Activated T-cell treated with anti-CD3 and anti-CD28 coated beads for 48 hours (primary cell): Measurements from ENCODE around the gene GPRC5A.
"Not testable (repeated sequence)": the region's sequence is repeated elsewhere in the genome, so short reads cannot be mapped to it uniquely, and the experiment has no call there.

Source experiments
- DNase-seq: peaks from one replicate; pipeline ENCODE4 v3.0.0-alpha.2; 2020; ENCODE audit warnings: low read depth

GPRC5A gene

DNA sequence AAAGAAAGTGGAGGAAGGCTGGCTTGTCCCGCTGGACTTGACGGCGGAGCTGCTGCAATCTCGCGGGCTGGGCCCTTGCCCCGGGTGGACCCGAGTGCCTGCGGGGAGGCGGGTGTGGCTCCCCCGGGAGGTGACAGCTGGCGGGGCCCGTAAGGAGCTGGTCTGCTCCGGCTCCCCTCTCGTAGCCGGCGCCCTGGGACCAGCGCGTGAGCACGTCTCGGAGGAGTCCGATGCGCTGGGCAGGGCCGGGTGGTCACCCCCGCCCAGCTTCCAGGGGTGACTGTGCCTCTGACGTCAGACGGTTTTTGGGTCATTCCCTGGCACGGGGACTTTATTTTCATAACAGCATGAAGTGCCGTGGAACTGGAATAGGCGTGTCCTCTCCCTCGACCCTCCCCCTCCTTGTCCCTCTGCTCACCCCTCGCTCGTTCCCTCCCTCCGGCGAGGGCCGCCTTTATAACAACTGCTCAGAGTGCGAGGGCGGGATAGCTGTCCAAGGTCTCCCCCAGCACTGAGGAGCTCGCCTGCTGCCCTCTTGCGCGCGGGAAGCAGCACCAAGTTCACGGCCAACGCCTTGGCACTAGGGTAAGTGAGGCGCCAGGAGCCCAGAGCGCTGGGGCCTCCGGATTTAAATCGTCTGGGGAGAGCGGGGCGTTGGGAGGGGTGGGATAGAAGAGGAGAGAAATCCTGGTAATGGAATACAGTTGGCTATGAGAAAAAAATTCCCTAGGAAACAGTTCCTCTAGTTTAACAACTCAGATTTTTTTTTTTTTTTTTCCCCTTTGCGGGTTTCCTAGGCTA is at the start of gene GPRC5A:
Gene GPRC5A, plus strand, starts transcription at position 483 of the 801 bp plus-strand sequence. CDS start 16,688 bp downstream, outside the sequence.
- DNase-seq = peak; percentile 18

DNA sequence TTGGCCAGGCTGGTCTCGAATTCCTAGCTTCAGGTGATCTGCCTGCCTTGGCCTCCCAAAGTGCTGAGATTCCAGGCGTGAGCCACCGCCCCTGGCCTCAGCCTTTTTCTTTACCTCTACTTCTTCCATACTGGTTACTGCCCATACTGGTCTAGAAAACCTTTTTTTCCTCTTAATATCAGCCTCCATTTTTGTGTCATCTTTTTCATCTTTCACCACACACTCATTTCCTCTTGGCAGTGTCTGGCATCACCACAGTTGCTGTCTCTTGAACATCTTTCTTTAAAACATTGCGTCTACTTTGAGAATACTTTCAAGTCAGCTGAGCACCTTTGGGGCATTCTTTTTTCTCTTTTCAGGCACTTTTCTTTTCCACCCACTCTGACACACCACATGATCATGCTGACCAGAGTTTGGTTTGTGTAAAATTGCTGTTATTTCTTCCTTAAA is 45.5 kb upstream of the GPRC5A start:
- DNase-seq = no peak

- not testable (repeated sequence) for DNase-seq
Observed at GRCh38 chr12:12846780-12847179, 44.6 kb upstream of the GPRC5A start.

GRCh38 chr12:12853435-12853834 is 37.9 kb upstream of the GPRC5A start:
- no peak for DNase-seq

GRCh38 chr12:12859690-12860089 is 31.7 kb upstream of the GPRC5A start:
- no peak for DNase-seq

DNA sequence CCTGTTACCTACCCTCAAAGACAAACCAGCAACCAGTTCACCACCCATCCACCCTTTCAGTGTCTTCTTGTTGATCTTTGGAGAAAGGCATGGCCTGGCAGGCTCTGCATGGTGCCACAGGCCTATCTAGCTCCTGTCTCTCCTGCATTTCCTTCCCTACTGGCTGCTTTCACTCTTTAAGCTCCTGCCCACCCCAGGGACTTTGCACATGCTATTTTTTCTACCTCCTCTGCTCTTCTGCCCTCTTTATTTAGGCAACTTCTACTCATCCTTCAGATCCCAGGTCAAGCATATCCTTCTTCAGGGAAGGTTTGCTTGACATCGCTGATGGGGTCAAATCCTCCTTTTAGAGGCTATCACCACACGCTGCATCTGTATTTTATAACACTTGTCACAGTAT is 27.1 kb upstream of the GPRC5A start:
- DNase-seq = no peak

GRCh38 chr12:12868477-12869235 is 22.7 kb upstream of the GPRC5A start:
- DNase-seq = no peak

- DNase-seq = no peak
Observed at GRCh38 chr12:12870465-12870864, 20.9 kb upstream of the GPRC5A start.

GRCh38 chr12:12871587-12872138 is 19.7 kb upstream of the GPRC5A start:
- no peak for DNase-seq

DNA sequence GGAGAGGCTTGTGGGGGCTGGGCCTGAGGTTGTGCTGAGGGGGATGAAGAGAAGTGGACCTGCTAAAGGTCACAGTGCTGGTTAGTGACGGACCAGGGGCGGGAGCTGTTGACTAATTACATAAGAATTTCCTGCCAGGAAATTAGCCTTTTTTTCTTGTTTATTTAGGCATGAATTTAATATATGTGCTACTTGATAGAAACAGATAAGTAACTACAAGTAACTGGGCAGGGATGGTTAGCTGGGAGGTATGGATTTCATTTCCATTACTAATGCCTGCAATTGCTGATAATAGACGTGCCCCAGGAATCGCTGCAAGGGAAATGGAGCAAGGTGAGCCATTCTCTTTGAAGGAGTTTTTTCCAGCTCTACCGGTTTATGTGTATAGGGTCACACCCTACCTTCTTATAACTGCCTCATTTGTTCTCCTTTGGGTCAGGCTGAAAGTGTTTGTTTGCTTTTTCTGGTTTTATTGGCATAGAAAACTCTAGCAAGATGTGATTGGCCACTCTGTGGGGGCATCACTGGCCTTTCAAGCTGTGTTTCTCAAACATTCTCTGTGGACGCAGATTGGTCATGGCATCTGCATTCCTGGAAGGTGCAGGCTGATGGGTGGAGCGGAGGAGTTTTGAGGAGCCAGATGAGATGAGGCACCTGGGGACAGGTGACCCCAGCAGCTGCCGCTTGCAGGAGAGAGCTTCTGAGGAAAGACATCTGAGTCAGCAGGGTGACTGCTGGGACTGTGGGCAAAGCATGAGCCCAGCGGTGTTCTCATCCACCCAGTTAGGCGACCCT is 19.0 kb upstream of the GPRC5A start:
- no peak for DNase-seq

- DNase-seq = no peak
Observed at GRCh38 chr12:12872934-12873275, 18.5 kb upstream of the GPRC5A start.

GRCh38 chr12:12874029-12874428 is 17.3 kb upstream of the GPRC5A start:
- no peak for DNase-seq

GRCh38 chr12:12875301-12875700 is 16.1 kb upstream of the GPRC5A start:
- not testable (repeated sequence) for DNase-seq

DNA sequence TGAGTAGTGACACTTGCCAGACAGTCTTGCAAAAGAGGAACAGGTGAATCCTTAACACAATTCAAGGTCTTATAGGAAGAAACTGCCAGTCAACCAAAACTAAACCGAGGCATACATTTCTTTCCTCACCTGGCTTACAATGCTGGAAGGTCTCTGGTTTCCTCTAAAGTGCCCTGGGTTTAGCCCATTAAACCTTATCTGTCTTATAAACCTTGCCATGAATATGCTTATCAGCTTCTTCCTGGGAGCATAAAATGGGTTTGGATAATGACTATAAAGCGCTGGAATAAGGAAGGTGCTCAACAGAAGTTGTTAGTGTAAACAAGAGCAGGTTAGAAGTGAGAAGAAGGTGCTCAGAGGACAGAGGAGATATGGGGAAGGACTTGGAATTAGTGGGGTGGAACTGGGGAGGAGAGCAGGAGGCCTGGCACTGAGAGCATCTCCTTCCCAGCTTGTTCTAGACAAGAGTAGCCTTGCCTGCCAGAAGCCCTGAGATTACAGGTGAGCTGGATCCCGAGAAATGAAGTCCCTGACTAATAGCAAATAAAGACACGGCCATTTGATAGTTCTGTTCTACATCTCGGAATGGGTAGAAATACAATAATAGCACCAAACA is 14.1 kb upstream of the GPRC5A start:
- no peak for DNase-seq

- no peak for DNase-seq
Observed at GRCh38 chr12:12877781-12878455, 13.4 kb upstream of the GPRC5A start.

DNA sequence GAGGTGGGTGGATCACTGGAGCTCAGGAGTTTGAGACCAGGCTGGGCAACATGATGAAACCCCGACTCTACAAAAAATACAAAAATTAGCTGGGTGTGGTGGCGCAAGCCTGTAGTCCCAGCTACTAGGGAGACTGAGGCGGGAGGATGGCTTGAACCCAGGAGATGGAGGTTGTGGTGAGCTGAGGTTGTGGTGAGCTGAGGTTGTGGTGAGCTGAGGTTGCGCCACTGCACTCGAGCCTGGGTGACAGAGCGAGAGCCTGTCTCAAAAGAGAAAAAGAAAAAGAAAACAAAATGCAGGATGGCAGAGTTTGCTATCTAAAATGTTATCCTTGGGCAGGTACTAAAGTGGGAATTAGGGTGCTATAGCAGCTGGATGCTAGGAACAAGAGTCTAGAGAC is 10.8 kb upstream of the GPRC5A start:
- DNase-seq = no peak

- DNase-seq = no peak
Observed at GRCh38 chr12:12881151-12881909, 10.0 kb upstream of the GPRC5A start.

GRCh38 chr12:12882288-12882687 is 9.1 kb upstream of the GPRC5A start:
- DNase-seq = no peak

DNA sequence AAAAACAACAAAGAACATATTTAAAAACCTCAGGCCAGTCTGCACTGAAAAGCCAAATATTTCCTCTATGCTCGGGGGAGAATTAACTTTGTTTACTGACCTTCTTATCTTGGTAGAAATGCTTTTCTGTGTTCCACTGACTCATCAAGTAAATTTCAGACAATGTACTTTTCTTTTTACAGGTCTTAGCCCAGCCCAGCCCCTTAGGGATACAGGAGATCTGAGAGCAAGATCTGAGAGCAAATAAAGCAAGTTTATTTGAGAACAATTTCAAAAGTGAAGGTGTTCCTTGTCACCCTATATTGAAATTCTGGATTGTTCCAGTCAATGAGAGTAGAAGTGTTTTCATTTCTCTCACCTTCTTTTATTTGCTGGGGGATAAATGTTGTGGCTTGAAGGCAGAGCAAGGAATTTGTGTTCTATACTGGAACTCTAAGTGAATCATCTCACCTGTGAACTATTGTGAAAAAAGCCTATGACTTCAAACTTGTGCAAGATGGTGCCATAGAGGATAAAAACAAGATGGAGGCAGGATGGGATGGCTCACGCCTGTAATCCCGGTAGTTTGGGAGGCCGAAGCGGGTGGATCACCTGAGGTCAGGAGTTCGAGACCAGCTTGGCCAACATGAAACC is 7.9 kb upstream of the GPRC5A start:
- DNase-seq = no peak
